ENCODE data around the gene FMNL2.

Gene FMNL2

GRCh38 chr2:152328013-152328412 is 7.0 kb upstream of the FMNL2 start:
- Mint-ChIP-seq H3K4me1 (no peaks in the 10 kb centered on the region), H3K9me3 (no peaks in the 10 kb centered on the region), H3K4me3 (no peak overlapping the region), H3K27me3 (peaks cover 0 to 7% of the 10 kb centered on the region in 2 donors), H3K36me3 (no peaks in the 10 kb centered on the region), H3K27ac (no peak overlapping the region)
- DNase-seq (no peak), ATAC-seq (replicated peaks) (no peak)

GRCh38 chr2:152330235-152330866 is 4.6 kb upstream of the FMNL2 start:
- Mint-ChIP-seq H3K27me3 (peaks cover 4 to 11% of the 10 kb centered on the region in 2 donors), H3K4me3 (no peak overlapping the region), H3K27ac (no peak overlapping the region), H3K36me3 (no peaks in the 10 kb centered on the region), H3K9me3 (no peaks in the 10 kb centered on the region), H3K4me1 (peaks cover 5 to 8% of the 10 kb centered on the region in 2 donors)
- ATAC-seq (replicated peaks) (no peak), DNase-seq (no peak)

DNA sequence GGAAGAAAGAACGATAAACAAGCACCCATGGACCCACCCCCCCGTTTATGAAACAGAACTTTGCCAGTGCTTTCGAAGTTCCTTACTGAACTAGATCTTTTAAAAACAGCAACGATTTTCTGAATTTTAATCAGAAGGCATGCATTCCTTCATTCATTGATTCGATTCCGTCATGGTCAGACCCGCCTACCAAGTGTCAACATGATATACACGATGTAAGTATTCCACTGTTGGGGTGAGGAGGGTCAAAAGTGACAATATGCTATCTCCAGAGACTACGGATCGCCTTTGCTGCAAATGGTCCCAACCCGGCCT is 316 bp upstream of the FMNL2 start:
- ATAC-seq (replicated peaks) (no peak), DNase-seq (no peak)
- Mint-ChIP-seq H3K36me3 (no peaks in the 10 kb centered on the region), H3K4me3 (peak overlapping the region; percentile 91 to 94), H3K27ac (peak overlapping the region; percentile 67), H3K27me3 (peaks cover 18 to 23% of the 10 kb centered on the region in 2 donors), H3K4me1 (peaks cover 8 to 18% of the 10 kb centered on the region in 2 donors), H3K9me3 (no peaks in the 10 kb centered on the region)

GRCh38 chr2:152335726-152336118 is 748 bp downstream of the FMNL2 start:
- Mint-ChIP-seq H3K4me1 (peaks cover 8 to 18% of the 10 kb centered on the region in 2 donors), H3K9me3 (no peaks in the 10 kb centered on the region), H3K36me3 (no peaks in the 10 kb centered on the region), H3K27me3 (peaks cover 18 to 23% of the 10 kb centered on the region in 2 donors), H3K4me3 (peak overlapping the region; percentile 91 to 94), H3K27ac (no peak overlapping the region)
- DNase-seq: peak; percentile 6
- ATAC-seq (replicated peaks): peak; percentile 19 to 28

DNA sequence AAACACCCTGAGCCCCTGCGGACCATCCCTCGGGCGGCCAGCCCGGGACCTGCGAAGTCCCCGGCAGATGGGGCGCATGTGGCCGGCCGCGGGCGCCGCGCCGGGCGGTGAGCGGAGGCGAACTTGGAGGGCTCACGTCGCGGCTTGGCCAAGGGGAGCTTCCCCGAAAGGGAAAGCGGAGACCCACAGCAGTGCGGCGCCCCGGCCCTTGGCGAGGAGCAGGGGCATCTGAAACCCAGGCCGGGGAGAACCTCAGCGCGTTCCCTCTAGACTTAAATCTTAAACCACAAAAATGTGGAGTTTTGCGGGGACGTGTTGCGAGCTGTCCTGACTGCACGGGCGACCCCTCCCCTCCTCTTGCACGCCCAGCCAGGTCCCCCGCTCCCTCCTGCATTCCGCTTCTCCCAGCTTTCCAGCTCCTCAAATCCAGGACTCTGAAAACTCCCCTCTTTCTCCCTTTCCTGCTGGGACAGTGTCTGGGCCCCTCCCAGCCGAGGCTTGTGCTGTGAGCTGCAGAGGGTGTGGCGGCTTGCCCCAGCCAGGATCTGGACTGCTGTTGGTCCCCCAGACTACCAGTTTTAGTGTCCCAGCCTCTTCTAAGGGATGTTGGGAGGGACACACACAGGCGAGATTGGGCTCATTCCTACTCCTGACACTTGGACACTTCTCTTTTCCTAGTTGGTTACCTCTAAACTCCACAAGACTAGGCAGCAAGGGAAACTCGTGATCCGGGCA is 1.3 kb downstream of the FMNL2 start:
- Mint-ChIP-seq H3K27ac (peak overlapping the region; percentile 42), H3K4me3 (peak overlapping the region; percentile 90 to 94), H3K9me3 (no peaks in the 10 kb centered on the region), H3K27me3 (peaks cover 18 to 23% of the 10 kb centered on the region in 2 donors), H3K36me3 (no peaks in the 10 kb centered on the region), H3K4me1 (peaks cover 10 to 18% of the 10 kb centered on the region in 2 donors)
- ATAC-seq (replicated peaks) (peak; percentile 27 to 32), DNase-seq (no peak)

- ATAC-seq (replicated peaks): no peak
- Mint-ChIP-seq H3K4me3 (peak overlapping the region; percentile 90 to 94), H3K27me3 (peaks cover 18 to 23% of the 10 kb centered on the region in 2 donors), H3K9me3 (no peaks in the 10 kb centered on the region), H3K36me3 (no peaks in the 10 kb centered on the region), H3K27ac (peak overlapping the region; percentile 42), H3K4me1 (peaks cover 10 to 18% of the 10 kb centered on the region in 2 donors)
- no peak for DNase-seq
These were observed 2.0 kb downstream of the FMNL2 start for GRCh38 chr2:152336854-152337510.

- DNase-seq (no peak), ATAC-seq (replicated peaks) (no peak)
- Mint-ChIP-seq H3K4me3 (no peak overlapping the region), H3K27me3 (peaks cover 18 to 23% of the 10 kb centered on the region in 2 donors), H3K4me1 (peaks cover 10 to 18% of the 10 kb centered on the region in 2 donors), H3K9me3 (no peaks in the 10 kb centered on the region), H3K27ac (no peak overlapping the region), H3K36me3 (no peaks in the 10 kb centered on the region)
These were observed 2.5 kb downstream of the FMNL2 start for GRCh38 chr2:152337511-152337903.

- H3K27ac Mint-ChIP-seq: no peak overlapping the region
- H3K4me1 Mint-ChIP-seq: peaks cover 6 to 12% of the 10 kb centered on the region in 2 donors
- no peak for ATAC-seq (replicated peaks)
- H3K9me3 Mint-ChIP-seq: no peaks in the 10 kb centered on the region
- DNase-seq: no peak
- H3K4me3 Mint-ChIP-seq: no peak overlapping the region
- no peaks in the 10 kb centered on the region for H3K36me3 Mint-ChIP-seq
- peaks cover 14 to 18% of the 10 kb centered on the region in 2 donors for H3K27me3 Mint-ChIP-seq
These were observed 4.7 kb downstream of the FMNL2 start for GRCh38 chr2:152339556-152340286.

DNA sequence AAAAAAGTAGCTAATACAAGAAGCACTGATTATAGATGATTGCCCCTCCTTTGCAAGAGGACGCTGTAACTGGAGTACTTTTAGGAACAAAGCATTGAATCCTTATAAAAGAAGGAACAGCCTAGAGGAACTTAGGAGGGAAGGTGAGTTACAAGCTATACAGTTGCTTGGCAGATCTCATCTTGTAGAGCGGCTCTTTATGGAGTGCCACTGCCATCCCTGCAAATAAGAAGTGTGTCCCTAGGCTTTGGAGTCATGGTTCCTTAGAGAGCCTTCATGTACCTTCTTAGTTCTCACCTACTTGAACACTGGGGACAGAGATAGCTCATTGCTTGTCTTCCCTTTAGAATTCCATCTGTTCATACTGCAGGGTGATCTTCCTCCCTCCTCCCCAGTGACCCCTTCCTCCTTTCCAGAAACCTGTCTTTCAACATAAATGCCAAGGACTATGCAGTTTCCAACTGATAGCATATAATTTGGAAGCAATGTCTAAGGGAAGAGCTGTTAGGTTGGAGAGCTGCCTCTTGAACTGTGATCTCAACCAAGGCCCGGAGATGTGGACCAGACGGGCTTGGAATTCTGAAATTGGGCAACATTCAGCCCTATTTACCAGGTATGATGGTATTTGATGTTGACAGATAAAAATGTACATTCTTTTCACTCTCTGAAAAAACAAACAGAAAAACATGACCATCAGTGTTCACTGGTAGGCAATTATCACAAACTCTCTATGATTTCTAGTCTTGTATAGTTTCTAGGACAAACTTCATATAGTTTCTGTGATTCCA is 7.5 kb downstream of the FMNL2 start:
- H3K4me3 Mint-ChIP-seq: no peak overlapping the region
- ATAC-seq (replicated peaks): no peak
- no peaks in the 10 kb centered on the region for H3K9me3 Mint-ChIP-seq
- no peak overlapping the region for H3K27ac Mint-ChIP-seq
- peaks cover 0 to 2% of the 10 kb centered on the region in 2 donors for H3K4me1 Mint-ChIP-seq
- DNase-seq: no peak
- H3K27me3 Mint-ChIP-seq: peaks cover under 1 to 6% of the 10 kb centered on the region in 2 donors
- H3K36me3 Mint-ChIP-seq: no peaks in the 10 kb centered on the region

DNA sequence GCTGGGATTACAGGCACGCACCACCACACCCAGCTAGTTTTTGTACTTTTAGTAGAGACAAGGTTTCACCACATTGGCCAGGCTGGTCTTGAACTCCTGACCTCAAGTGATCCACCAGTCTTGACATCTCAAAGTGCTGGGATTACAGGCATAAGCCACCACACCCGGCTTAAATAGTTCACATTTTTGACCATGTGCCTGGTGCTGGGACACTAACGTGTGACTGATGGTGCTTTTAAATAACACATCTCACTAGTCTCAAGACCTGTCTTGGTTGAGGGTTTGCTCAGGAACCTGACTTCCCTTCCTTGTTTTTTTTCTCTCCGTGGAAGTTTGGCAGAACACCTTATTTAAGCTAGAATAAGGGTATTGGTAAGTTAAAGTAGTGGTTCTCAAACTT is 8.5 kb downstream of the FMNL2 start:
- DNase-seq: no peak
- no peaks in the 10 kb centered on the region for H3K27me3 Mint-ChIP-seq
- no peaks in the 10 kb centered on the region for H3K9me3 Mint-ChIP-seq
- no peaks in the 10 kb centered on the region for H3K36me3 Mint-ChIP-seq
- H3K27ac Mint-ChIP-seq: no peak overlapping the region
- H3K4me1 Mint-ChIP-seq: peaks cover 0 to 2% of the 10 kb centered on the region in 2 donors
- H3K4me3 Mint-ChIP-seq: no peak overlapping the region
- no peak for ATAC-seq (replicated peaks)

- DNase-seq (no peak), ATAC-seq (replicated peaks) (no peak)
- H3K4me1 Mint-ChIP-seq: peaks cover 0 to 2% of the 10 kb centered on the region in 2 donors
- no peaks in the 10 kb centered on the region for H3K36me3 Mint-ChIP-seq
- H3K9me3 Mint-ChIP-seq: no peaks in the 10 kb centered on the region
- peaks cover 0 to under 1% of the 10 kb centered on the region in 2 donors for H3K27me3 Mint-ChIP-seq
- H3K4me3 Mint-ChIP-seq: no peak overlapping the region
- H3K27ac Mint-ChIP-seq: no peak overlapping the region
These were observed 9.7 kb downstream of the FMNL2 start for GRCh38 chr2:152344579-152345195.

GRCh38 chr2:152347076-152347475 is 12.1 kb downstream of the FMNL2 start:
- H3K4me3 Mint-ChIP-seq: no peak overlapping the region
- peaks cover 0 to 5% of the 10 kb centered on the region in 2 donors for H3K27me3 Mint-ChIP-seq
- H3K36me3 Mint-ChIP-seq: no peaks in the 10 kb centered on the region
- H3K4me1 Mint-ChIP-seq: no peaks in the 10 kb centered on the region
- ATAC-seq (replicated peaks): no peak
- H3K27ac Mint-ChIP-seq: no peak overlapping the region
- peaks cover 0 to 2% of the 10 kb centered on the region in 2 donors for H3K9me3 Mint-ChIP-seq
- DNase-seq: no peak

DNA sequence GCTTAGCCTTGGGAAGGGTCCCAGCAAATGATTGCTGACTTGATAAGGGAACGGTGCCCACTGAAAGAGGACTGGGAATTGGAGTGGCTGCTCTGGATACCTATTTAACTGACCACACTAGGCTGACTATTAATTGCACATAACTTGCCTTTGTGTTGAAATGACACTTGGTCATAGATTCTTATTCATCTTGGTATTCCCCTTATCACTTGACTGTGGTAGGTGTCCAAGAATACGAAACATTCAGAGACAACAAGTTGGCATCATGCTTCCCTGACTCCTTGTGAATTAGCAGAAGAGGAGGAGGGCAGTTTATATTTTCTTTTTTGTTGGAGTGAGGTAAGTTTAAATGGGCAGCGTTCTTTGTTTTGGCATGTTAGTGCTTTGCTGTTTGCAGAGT is 13.4 kb downstream of the FMNL2 start:
- no peak for ATAC-seq (replicated peaks)
- DNase-seq: no peak

More for the DNA sequence above, 13.4 kb downstream of the FMNL2 start:
- Mint-ChIP-seq H3K4me1 (no peaks in the 10 kb centered on the region), H3K36me3 (no peaks in the 10 kb centered on the region), H3K4me3 (no peak overlapping the region), H3K27me3 (peaks cover 0 to 5% of the 10 kb centered on the region in 2 donors), H3K9me3 (peaks cover 0 to 2% of the 10 kb centered on the region in 2 donors), H3K27ac (no peak overlapping the region)
